AG20443 (cell line): ENCODE data around the gene FILIP1L.
A peak's percentile ranks its signal among the peaks of the same experiment; 100 is the strongest.
"Not testable (repeated sequence)": the region's sequence is repeated elsewhere in the genome, so short reads cannot be mapped to it uniquely, and the experiment has no call there.

Source experiments
- DNase-seq: peaks from one replicate; pipeline ENCODE4 v3.0.0; 2012; ENCODE audit warnings: low spot score, mixed read lengths

FILIP1L gene

GRCh38 chr3:99841949-99842348, 272.4 kb downstream of the FILIP1L start:
- not testable (repeated sequence) for DNase-seq

DNA sequence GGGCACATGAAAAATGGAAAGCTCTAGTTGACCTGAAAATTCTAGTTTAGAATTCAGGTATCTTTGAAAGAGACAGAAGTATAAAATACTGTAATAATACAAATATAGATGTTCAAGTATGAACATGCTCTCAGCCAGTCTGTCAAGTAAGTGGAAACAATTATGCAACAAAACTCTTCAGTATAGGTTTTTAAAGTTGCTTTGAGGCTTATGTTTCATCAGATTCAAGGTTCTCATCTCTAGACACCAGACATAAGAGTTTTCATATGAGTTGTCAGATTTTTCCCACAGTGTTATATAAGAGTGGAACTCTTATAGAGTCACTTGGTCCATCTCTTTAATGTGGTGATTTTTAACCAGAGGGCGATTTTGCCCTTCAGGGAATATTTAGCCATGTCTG, 274.7 kb downstream of the FILIP1L start:
- no peak for DNase-seq

GRCh38 chr3:99838755-99839154, 275.5 kb downstream of the FILIP1L start:
- no peak for DNase-seq

DNA sequence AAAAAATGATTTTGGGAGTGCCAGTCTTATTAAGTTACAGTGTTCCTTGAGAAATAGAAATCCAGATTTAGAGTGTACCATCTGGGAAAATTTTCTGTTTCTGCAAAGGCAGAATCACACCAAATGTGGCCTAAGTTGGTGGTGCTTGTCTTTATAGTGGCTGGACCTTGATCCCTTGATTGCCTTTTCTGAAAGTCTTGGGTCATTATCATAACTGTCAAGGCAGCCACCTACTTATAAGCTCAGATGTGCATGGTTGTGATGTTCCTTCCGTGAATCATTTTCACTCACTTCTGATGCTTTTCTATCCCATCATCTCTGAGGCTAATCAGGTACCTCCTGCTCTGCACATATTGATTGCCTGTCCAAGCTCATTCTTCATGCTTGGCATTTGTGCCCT, 276.6 kb downstream of the FILIP1L start:
- DNase-seq, result no peak

GRCh38 chr3:99836681-99837080, 277.6 kb downstream of the FILIP1L start:
- DNase-seq, result no peak

DNA sequence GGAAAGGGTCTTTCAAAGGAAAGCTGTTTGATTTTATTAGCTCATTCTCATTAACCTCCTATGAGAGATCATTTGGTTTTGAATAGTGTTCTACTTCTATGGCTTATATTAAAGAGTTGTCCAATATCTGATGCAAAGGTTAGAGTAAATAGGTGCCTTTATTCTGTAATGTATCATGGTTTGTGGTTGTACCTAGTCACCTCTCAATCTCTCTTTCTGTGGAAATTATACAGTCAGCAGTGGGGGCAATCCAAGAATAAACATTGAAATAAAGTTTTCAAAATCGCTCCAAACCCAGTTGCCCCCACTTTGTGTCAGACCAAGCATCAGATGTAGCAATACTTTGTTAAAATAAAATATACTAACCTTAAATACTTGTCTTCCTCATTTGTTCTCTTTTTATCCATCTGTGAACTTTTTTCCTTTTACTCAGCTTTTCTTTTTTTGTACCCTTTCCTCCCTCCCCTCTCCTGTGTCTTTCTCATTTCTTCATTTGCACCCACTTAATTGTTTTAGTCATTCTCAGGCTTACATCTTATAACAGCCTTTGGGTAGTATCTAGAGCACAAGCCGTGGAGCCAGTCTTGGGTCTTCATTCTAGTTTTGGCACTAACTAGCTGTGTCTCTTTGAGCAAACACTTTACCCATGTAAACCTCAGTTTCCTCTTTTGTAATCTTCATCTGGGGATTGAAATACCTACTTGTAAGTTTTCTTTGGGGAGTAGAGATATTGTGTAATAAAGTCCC, 279.9 kb downstream of the FILIP1L start:
- no peak for DNase-seq

GRCh38 chr3:99833617-99834205, 280.6 kb downstream of the FILIP1L start:
- no peak for DNase-seq

GRCh38 chr3:99829844-99830243, 284.5 kb downstream of the FILIP1L start:
- no peak for DNase-seq

DNA sequence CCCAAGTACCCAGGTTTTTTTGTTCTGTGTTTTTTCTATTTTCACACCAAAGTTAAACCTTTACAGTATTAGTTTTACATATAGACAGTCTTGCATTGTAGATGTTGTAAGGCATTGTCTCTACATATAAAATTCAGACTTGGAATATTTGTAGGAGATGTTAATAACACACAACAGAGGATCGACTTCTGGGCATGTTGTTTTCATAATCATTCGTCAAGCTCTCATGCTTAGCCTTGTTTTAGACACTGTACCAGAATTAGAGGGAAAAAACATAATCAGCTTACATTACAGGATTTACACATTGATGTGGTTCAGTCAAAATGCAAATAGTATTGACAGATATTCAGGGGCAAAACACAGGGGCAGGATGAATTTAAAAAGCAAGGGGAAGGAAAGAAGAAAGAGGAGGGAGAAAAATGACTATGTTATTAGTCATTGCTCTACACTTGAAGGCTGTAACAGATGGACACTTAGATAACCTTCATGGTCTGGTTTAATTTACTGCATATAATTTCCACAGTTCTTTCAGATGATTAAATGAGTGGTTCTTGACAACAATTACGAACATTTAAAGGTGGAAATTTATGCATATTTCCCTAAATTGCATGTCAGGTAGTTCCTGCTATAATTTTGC, 289.2 kb downstream of the FILIP1L start:
- DNase-seq, result peak; percentile 24

DNA sequence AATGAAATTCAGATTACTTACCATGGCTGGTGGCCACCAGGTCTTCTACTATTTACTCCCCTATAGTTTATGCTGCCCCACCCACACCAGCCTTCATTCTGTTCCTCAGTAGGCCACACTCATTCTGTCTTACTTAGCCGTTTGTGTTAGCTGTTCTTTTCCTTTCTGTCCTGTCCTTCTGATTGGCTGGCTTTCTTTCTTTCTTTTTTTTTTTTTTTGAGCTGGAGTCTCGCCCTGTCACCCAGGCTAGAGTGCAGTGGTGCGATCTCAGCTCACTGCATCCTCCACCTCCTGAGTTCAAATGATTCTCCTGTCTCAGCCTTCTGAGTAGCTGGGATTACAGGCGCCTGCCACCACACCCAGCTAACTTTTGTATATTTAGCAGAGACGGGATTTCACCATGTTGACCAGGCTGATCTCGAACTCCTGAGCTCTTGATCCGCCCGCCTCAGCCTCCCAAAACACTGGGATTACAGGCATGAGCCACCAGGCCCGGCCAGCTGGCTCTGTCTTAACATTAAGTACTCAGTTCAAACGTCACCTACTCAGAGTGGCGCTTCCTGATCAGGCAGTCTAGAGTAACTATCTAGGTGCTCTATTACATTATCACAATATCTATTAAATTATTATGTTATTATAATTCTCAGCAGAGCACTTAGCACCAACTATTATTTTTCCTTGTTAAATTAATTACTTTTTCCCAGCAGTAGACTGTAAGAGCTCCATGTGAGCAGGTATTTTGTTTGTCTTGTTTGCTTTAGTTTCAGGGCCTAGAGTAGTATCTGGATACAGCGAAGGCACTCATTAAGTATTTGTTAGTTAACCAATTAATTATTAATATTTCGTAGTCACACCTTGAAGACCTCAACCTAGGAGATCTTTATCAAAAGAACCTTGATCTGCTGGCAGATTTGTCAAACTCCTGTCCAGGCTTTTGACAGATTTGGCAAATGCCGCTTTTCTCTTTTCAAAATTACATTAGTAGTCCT, 290.3 kb downstream of the FILIP1L start:
- DNase-seq, result no peak

GRCh38 chr3:99818818-99819217, 295.5 kb downstream of the FILIP1L start:
- no peak for DNase-seq

DNA sequence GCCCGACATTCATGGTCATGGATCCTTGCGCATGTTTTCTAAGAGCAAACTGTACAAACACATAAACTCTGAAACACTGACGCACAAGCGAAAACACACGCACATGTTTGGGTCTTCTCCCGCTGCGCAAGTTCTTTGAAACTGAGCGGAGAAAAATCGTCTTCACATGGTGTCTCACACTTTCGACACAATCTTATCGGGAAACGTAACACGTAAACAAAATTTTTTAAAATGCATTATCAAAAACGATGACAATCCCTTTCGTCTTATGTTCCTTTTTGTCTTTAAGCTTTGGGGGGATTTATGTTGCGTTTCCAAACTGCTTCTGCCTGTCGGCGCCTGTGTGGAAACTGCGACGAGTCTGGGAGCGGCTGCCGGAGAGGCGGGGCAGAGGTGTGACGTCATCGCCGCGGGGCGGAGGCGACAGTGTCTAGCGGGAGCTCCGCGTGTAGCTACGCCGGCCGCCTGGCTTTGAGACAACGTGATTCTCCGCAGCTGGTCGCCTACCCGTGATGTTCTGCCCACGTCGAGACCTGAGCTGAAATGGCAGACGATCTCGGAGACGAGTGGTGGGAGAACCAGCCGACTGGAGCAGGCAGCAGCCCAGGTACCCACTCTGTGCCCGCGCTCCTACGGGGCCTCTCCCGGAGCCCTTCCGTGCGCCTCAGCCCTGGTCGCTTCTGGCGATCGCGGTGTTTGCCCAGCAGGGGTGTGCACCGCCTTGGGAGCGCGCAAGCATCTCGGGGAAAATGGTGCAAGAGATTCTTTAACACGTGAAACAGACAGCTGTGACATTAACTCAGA, 296.7 kb downstream of the FILIP1L start, which contains the start of gene CMSS1:
CMSS1 (plus strand) TSS at position 426 of the 804 bp plus-strand sequence.
- DNase-seq, result peak; percentile 97

DNA sequence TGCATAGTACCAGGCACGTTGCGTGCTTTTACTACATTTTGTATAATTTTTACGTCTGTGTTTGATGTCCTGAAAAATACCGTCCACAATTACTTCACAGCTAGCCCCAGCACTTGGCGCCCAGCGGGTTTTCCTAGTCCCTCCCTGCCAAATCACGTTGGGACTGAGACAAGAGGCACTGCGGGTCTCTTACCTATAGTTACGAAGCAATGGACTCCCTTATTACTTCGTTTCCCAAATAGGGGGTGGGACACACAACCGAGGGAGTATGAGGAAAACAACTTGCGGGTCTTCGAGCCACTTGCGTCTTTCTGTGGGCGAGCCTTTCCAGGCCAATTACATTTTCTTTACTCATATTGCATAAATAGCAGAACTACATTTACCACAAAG, 297.3 kb downstream of the FILIP1L start:
- peak; percentile 26 for DNase-seq

DNA sequence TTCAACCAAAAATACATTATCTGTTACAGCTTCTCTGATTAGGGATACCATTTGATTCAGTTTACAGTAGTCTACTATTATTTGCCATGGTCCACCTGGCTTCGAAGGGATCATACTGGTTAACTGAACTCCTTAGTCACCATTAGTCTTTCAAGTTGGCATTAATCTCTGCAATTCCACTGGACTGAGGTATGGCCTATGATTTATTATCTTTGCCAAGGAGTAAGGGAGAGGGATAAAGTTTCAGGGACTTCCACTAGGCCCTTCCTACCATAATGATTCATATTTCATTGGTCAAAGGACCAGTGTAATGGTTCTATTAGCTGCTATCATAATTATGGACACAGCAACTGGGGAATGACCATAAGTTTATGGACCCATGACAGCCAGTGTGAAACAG, 303.9 kb downstream of the FILIP1L start:
- DNase-seq, result no peak

DNA sequence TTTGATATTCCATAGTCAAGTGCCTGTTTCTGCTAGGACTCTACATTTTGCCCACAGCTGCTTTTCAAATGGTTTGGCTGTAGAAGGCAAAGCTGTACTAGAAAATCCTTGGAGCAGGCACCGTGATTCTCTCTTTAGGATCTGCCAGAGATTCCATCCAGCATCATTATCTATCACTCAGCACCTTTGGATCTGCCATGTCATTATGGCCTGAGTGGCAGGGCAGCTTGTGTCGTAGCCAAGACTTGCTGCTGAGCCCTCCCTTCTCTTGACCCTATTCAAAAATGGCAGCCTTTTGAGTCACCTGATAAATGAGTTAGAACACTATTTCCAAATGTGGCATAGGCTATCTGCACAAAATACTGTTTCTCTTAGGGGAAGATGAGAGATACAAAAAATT, 304.7 kb downstream of the FILIP1L start:
- no peak for DNase-seq

- DNase-seq, result peak; percentile 80
Observed at GRCh38 chr3:99808163-99808794, 306.0 kb downstream of the FILIP1L start.

GRCh38 chr3:99805160-99805559, 309.1 kb downstream of the FILIP1L start:
- no peak for DNase-seq

- no peak for DNase-seq
Observed at GRCh38 chr3:99803297-99803696, 311.0 kb downstream of the FILIP1L start.

GRCh38 chr3:99799422-99799821, 314.9 kb downstream of the FILIP1L start:
- no peak for DNase-seq

DNA sequence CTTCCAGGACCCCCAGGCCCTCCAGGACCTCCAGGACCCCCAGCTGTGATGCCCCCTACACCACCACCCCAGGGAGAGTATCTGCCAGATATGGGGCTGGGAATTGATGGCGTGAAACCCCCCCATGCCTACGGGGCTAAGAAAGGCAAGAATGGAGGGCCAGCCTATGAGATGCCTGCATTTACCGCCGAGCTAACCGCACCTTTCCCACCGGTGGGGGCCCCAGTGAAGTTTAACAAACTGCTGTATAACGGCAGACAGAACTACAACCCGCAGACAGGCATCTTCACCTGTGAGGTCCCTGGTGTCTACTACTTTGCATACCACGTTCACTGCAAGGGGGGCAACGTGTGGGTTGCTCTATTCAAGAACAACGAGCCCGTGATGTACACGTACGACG, 318.7 kb downstream of the FILIP1L start:
- no peak for DNase-seq

DNA sequence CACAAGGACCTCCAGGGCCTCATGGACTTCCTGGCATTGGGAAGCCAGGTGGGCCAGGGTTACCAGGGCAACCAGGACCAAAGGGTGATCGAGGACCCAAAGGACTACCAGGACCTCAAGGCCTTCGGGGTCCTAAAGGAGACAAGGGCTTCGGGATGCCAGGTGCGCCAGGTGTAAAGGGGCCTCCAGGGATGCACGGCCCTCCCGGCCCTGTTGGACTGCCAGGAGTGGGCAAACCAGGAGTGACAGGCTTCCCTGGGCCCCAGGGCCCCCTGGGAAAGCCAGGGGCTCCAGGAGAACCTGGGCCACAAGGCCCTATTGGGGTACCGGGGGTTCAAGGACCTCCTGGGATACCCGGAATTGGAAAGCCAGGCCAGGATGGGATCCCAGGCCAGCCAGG, 319.8 kb downstream of the FILIP1L start:
- no peak for DNase-seq
